GM23248 (cell line): ENCODE results near the gene COL4A5. TPM values are rescaled to one million over a fixed set of nuclear protein-coding genes. Genes with fewer than 3 reads are reported as not detected.

Experiments
- DNase-seq: peaks from one replicate; pipeline ENCODE4 v3.0.0-alpha.2; 2015
- H2AFZ ChIP-seq: fragments of 200-600 bp; sonication (generic); 2 replicates; pipeline ENCODE4 v1.6.1; 2016; ENCODE audit warnings: antibody characterized with exemption
- H3F3A ChIP-seq: fragments of 200-600 bp; sonication (generic); 2 replicates; pipeline ENCODE4 v1.6.1; 2016; ENCODE audit warnings: mild to moderate bottlenecking, antibody characterized with exemption, mixed run types; ENCODE audit not compliant: insufficient read depth
- H3K27ac ChIP-seq: fragments of 200-600 bp; sonication (generic); 2 replicates; pipeline ENCODE4 v1.5.1; 2016; ENCODE audit warnings: mild to moderate bottlenecking
- H3K27me3 ChIP-seq: fragments of 200-600 bp; sonication (generic); replicated peaks from 2 replicates; pipeline ENCODE4 v1.6.1; 2016; ENCODE audit warnings: mild to moderate bottlenecking; ENCODE audit not compliant: insufficient read depth
- H3K36me3 ChIP-seq: fragments of 200-600 bp; sonication (generic); 2 replicates; pipeline ENCODE4 v1.6.1; 2016; ENCODE audit warnings: low read depth, mild to moderate bottlenecking
- H3K4me1 ChIP-seq: fragments of 200-600 bp; sonication (generic); 2 replicates; pipeline ENCODE4 v1.6.1; 2016; ENCODE audit warnings: mild to moderate bottlenecking; ENCODE audit not compliant: insufficient read depth
- H3K4me2 ChIP-seq: fragments of 200-600 bp; sonication (generic); one replicate; pipeline ENCODE4 v1.6.1; 2016; ENCODE audit warnings: mild to moderate bottlenecking; ENCODE audit not compliant: unreplicated experiment
- H3K4me3 ChIP-seq: fragments of 200-600 bp; sonication (generic); 2 replicates; pipeline ENCODE4 v1.5.1; 2016; ENCODE audit warnings: mild to moderate bottlenecking
- H3K79me2 ChIP-seq: fragments of 200-600 bp; sonication (generic); 2 replicates; pipeline ENCODE4 v1.6.1; 2016; ENCODE audit warnings: mild to moderate bottlenecking; ENCODE audit not compliant: insufficient read depth
- H3K9ac ChIP-seq: fragments of 200-600 bp; sonication (generic); 2 replicates; pipeline ENCODE4 v1.6.1; 2016; ENCODE audit warnings: mild to moderate bottlenecking
- H3K9me2 ChIP-seq: fragments of 200-600 bp; sonication (generic); 2 replicates; pipeline ENCODE4 v1.6.1; 2016; ENCODE audit warnings: mixed run types, mild to moderate bottlenecking, moderate library complexity; ENCODE audit not compliant: insufficient read depth
- H3K9me3 ChIP-seq: fragments of 200-600 bp; sonication (generic); one replicate; pipeline ENCODE4 v1.6.1; 2017; ENCODE audit warnings: low read depth
- H4K20me1 ChIP-seq: fragments of 200-600 bp; sonication (generic); 2 replicates; pipeline ENCODE4 v1.6.0; 2016; ENCODE audit not compliant: insufficient read depth
- EZH2 ChIP-seq: fragments of 200-600 bp; sonication (generic); IDR thresholded peaks from 2 replicates; pipeline ENCODE4 v1.6.1; 2018; ENCODE audit warnings: antibody characterized with exemption, mild to moderate bottlenecking; ENCODE audit not compliant: insufficient read depth, poor library complexity, severe bottlenecking
- EZH2phosphoT487 ChIP-seq: fragments of 200-600 bp; sonication (generic); IDR thresholded peaks from 2 replicates; pipeline ENCODE4 v1.6.1; 2018; ENCODE audit warnings: antibody characterized with exemption, moderate library complexity, mild to moderate bottlenecking, low read depth; ENCODE audit not compliant: insufficient read depth
- WGBS, 2 experiments: methylation state at CpG; one replicate each; pipeline ENCODE4 v1.1.6; 2015 to 2017; ENCODE audit warnings: low lambda C conversion rate in 2 of 2, low coverage in 1 of 2; ENCODE audit errors: missing lambda C conversion rate in 2 of 2; 5-methylcytosine and 5-hydroxymethylcytosine counted together
- in situ Hi-C: fragments of 300-500 bp; cut with MboI; formaldehyde crosslinking; loops from 2 replicates; pipeline ENCODE4 v1.15.0; 2020
- polyA plus RNA-seq: library from polyadenylated mRNA; unstranded; fragments of >200 nt; fragmentation: Nextera tagmentation; extraction: Ambion mirVana; gene quantifications from 2 replicates; pipeline ENCODE4 v1.2.1, GENCODE V29; 2016
- total RNA-seq: library from RNA; depleted of rRNA; stranded (reverse); fragments of >200 nt; shearing (Covaris generic); gene quantifications from 2 replicates; pipeline ENCODE4 v1.2.3, GENCODE V29; 2014

The COL4A5 gene
- total and polyA plus RNA-seq, 2 experiments from 2014 or later = 5.3 to 14.4 TPM

DNA sequence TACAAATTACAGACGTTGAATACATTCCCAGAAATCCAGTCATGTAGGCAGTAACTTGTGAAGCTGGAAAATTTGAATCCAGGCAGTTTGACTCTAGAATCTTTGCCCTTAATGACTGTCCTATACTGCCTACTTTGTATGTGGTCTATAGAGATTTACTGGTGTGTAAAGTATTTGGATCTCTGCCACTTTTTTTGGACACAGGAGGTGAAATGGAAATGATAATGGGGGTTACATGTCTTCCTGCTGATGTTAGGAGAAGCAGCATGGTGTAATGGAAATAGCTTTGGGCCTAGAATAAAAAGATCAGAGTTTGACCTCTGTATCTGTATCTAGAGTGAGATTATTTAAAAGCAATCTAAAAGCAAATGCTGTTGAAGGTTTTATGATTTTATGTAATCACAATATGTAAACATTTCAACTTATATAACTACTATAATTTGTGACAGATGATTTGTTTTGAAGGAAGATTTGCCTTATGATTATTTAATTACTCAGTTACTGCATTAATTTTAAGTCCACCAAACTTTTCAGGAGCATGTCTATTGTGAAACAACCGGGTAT lies 3.3 kb downstream of the COL4A5 start:
- DNase-seq = no peak
- Histone ChIP-seq H3F3A (no peaks in the 10 kb centered on the region), H4K20me1 (no peaks in the 10 kb centered on the region), H3K4me2 (no peak overlapping the region), H3K79me2 (no peaks in the 10 kb centered on the region), H3K9ac (no peak overlapping the region), H3K4me3 (no peak overlapping the region), H3K9me2 (no peaks in the 10 kb centered on the region), H3K27ac (no peak overlapping the region), H3K36me3 (no peaks in the 10 kb centered on the region), H2AFZ (no peak overlapping the region), H3K9me3 (no peaks in the 10 kb centered on the region), H3K4me1 (0 out of 2 replicates have a peak, but pooled peaks cover 6% of the 10 kb centered on the region), H3K27me3 (no peaks in the 10 kb centered on the region)
- TF ChIP-seq EZH2 (no peak), EZH2phosphoT487 (no peak)
- in situ Hi-C loops = no loop called here
- WGBS, 2 experiments = 87 to 89% methylated on average over 2 of the region's 2 CpGs

DNA sequence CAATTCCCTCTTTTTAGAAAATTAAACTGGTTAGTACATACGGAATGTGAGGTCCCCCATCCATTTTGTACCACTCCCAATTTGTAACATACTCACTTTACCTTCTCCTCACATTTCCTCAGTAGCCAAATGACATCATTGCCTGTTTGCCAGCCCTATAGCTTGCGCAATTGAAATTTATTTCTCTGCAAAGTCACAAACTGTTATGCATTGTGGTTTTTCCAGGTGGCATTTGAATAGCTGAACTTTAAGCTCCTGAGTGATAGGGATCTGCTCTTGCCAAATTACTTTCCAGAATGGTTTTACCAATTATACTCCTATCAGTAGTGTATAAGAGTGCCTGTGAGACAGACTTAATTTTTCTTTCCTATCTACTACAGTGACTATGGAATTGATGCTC lies 7.7 kb downstream of the COL4A5 start:
- no peak overlapping the region for H2AFZ ChIP-seq
- H3K79me2 ChIP-seq = no peaks in the 10 kb centered on the region
- H3K9me3 ChIP-seq = no peaks in the 10 kb centered on the region
- H3K4me2 ChIP-seq = no peak overlapping the region
- no peaks in the 10 kb centered on the region for H3K9me2 ChIP-seq
- H3K36me3 ChIP-seq = no peaks in the 10 kb centered on the region
- no peak overlapping the region for H3K9ac ChIP-seq
- in situ Hi-C loops = no loop called here
- no peak overlapping the region for H3K27ac ChIP-seq
- no peaks in the 10 kb centered on the region for H3K27me3 ChIP-seq
- H3F3A ChIP-seq = no peaks in the 10 kb centered on the region
- DNase-seq = peak; percentile 38
- no peak overlapping the region for H3K4me3 ChIP-seq
- H3K4me1 ChIP-seq = 0 out of 2 replicates have a peak, but pooled peaks cover 6% of the 10 kb centered on the region
- WGBS, 2 experiments = 89 to 92% methylated on average over 2 of the region's 2 CpGs
- TF ChIP-seq EZH2 (no peak), EZH2phosphoT487 (no peak)
- H4K20me1 ChIP-seq = no peaks in the 10 kb centered on the region

DNA sequence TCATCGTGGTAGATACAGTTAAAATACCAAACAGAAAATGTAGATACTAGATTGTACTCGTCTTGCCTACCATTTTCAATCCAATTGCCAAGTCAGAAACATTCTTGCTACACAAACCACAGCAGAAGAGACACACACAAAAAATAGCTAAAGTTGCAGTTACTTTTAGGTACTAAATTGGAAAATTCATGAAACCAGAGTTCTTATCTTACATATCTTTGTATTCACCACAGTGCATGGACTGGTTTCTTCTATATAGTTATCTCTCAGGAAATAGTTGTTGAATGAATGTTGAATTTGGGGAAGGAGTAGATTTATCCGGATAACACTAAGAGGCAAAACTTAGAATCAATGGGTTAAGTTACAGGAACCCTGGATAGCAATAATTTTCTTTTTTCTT lies 14.2 kb downstream of the COL4A5 start:
- Histone ChIP-seq H3K4me2 (no peak overlapping the region), H3K4me1 (no peaks in the 10 kb centered on the region), H3K27me3 (no peaks in the 10 kb centered on the region), H3K36me3 (no peaks in the 10 kb centered on the region), H2AFZ (no peak overlapping the region), H3F3A (no peaks in the 10 kb centered on the region), H3K4me3 (no peak overlapping the region), H3K79me2 (no peaks in the 10 kb centered on the region), H3K9me2 (no peaks in the 10 kb centered on the region), H3K9me3 (no peaks in the 10 kb centered on the region), H4K20me1 (no peaks in the 10 kb centered on the region), H3K27ac (no peak overlapping the region), H3K9ac (no peak overlapping the region)
- DNase-seq = no peak
- WGBS, 2 experiments = 58 to 60% methylated on average over 3 of the region's 3 CpGs
- no peak for TF ChIP-seq EZH2
- no peak for TF ChIP-seq EZH2phosphoT487
- in situ Hi-C loops = no loop called here

DNA sequence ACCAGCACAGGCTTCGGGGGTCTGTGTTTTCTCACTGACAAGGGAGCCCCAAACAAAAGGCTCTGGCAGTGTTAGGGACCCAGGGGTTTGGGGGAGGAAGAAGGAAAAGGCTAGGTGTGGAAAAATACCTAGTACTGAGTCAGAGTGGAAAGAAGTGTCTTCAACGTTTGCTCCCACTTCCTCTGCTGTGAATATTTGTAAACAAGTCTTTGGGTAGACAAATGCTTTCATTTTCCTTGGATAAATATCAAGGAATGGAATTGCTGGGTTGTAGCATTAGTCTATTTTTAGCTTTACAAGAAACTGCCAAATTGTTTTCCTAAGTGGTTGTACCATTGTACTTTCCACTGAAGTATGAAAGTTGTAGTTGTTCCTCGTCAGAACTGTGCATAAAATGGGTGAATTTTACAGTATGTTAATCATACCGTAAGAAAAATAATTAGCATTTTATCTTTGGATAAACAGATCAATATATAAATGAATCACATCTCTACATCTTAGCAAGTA lies 17.4 kb downstream of the COL4A5 start:
- H3F3A ChIP-seq = no peaks in the 10 kb centered on the region
- in situ Hi-C loops = no loop called here
- no peak overlapping the region for H3K27ac ChIP-seq
- H3K36me3 ChIP-seq = no peaks in the 10 kb centered on the region
- no peak for TF ChIP-seq EZH2phosphoT487
- no peak for TF ChIP-seq EZH2
- H3K4me2 ChIP-seq = no peak overlapping the region
- no peak overlapping the region for H3K9ac ChIP-seq
- H4K20me1 ChIP-seq = no peaks in the 10 kb centered on the region
- H3K4me3 ChIP-seq = no peak overlapping the region
- DNase-seq = no peak
- H3K79me2 ChIP-seq = no peaks in the 10 kb centered on the region
- H3K9me2 ChIP-seq = no peaks in the 10 kb centered on the region
- H2AFZ ChIP-seq = no peak overlapping the region
- H3K4me1 ChIP-seq = no peaks in the 10 kb centered on the region
- H3K27me3 ChIP-seq = no peaks in the 10 kb centered on the region
- no peaks in the 10 kb centered on the region for H3K9me3 ChIP-seq
- WGBS, 2 experiments = 54 to 56% methylated on average over 4 of the region's 4 CpGs

DNA sequence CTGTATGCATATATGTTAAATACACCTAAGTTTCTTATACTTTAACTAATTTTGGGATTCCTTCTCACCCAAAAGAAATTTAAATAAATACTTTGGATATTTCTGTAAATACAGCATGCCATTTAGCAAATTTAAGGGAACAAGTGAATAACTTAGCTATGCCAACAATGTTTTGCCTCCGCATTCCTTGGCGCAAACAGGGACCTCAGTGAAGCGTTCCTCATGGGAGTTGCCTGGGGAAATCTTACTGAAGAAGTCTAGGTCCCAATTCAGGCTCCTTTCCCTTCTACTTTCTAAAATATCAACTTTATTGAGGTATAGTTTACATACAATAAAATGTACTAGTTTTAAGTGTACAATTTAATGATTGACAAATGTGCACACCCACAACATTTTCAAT lies 25.0 kb downstream of the COL4A5 start:
- Histone ChIP-seq H3K79me2 (no peaks in the 10 kb centered on the region), H3K9me2 (no peaks in the 10 kb centered on the region), H3K9ac (no peak overlapping the region), H3K9me3 (no peaks in the 10 kb centered on the region), H3K4me2 (no peak overlapping the region), H3K27ac (no peak overlapping the region), H3K36me3 (no peaks in the 10 kb centered on the region), H2AFZ (no peak overlapping the region), H3K4me1 (peaks cover 10% of the 10 kb centered on the region), H3F3A (no peaks in the 10 kb centered on the region), H4K20me1 (no peaks in the 10 kb centered on the region), H3K27me3 (no peaks in the 10 kb centered on the region), H3K4me3 (no peak overlapping the region)
- no peak for TF ChIP-seq EZH2phosphoT487
- TF ChIP-seq EZH2 = no peak
- no peak for DNase-seq
- in situ Hi-C loops = no loop called here
- WGBS, 2 experiments = 77 to 95% methylated on average over 3 of the region's 3 CpGs
